RPMI8226 (cell line): ENCODE measurements around the gene APEH.
A peak's percentile ranks its signal among the peaks of the same experiment; 100 is the strongest.

ENCODE experiments used
- DNase-seq: peaks from one replicate; pipeline ENCODE4 v3.0.0-alpha.2; 2015

The APEH gene

GRCh38 chr3:49652218-49652902, 21.8 kb upstream of the APEH start:
- DNase-seq: no peak

GRCh38 chr3:49652903-49653415, 21.2 kb upstream of the APEH start:
- DNase-seq: no peak

- DNase-seq: no peak
Measured at GRCh38 chr3:49653621-49654020, 20.5 kb upstream of the APEH start.

GRCh38 chr3:49654176-49654825, 19.9 kb upstream of the APEH start:
- DNase-seq: no peak

- peak; percentile 98 for DNase-seq
Measured at GRCh38 chr3:49654955-49655556, 19.1 kb upstream of the APEH start.

GRCh38 chr3:49655731-49656285, 18.3 kb upstream of the APEH start:
- no peak for DNase-seq

- DNase-seq: peak; percentile 76
Measured at GRCh38 chr3:49656541-49657112, 17.5 kb upstream of the APEH start.

GRCh38 chr3:49657208-49657915, 16.8 kb upstream of the APEH start:
- DNase-seq: no peak

GRCh38 chr3:49658711-49659110, 15.4 kb upstream of the APEH start:
- no peak for DNase-seq

- DNase-seq: no peak
Measured at GRCh38 chr3:49659756-49660155, 14.4 kb upstream of the APEH start.

GRCh38 chr3:49661281-49661680, 12.9 kb upstream of the APEH start:
- DNase-seq: no peak

- DNase-seq: no peak
Measured at GRCh38 chr3:49662021-49662420, 12.1 kb upstream of the APEH start.

GRCh38 chr3:49662720-49663413, 11.3 kb upstream of the APEH start:
- no peak for DNase-seq

GRCh38 chr3:49663831-49664230, 10.3 kb upstream of the APEH start:
- DNase-seq: no peak

GRCh38 chr3:49664300-49664699, 9.9 kb upstream of the APEH start:
- no peak for DNase-seq

GRCh38 chr3:49665822-49666519, 8.2 kb upstream of the APEH start:
- DNase-seq: no peak

- DNase-seq: no peak
Measured at GRCh38 chr3:49666592-49666991, 7.6 kb upstream of the APEH start.

GRCh38 chr3:49667701-49668413, 6.3 kb upstream of the APEH start:
- no peak for DNase-seq

GRCh38 chr3:49668414-49668797, 5.7 kb upstream of the APEH start:
- DNase-seq: no peak

- no peak for DNase-seq
Measured at GRCh38 chr3:49668861-49669260, 5.3 kb upstream of the APEH start.

- DNase-seq: no peak
Measured at GRCh38 chr3:49669352-49669751, 4.8 kb upstream of the APEH start.
